22Rv1 (cell line): ENCODE measurements around the gene COG5.

Experiments
- CTCF ChIP-seq: fragments of 450-650 bp; IDR thresholded peaks from 2 replicates; pipeline ENCODE4 v1.5.1; 2017; ENCODE audit warnings: mild to moderate bottlenecking
- ZFX ChIP-seq: fragments of 450-650 bp; IDR thresholded peaks from 2 replicates; pipeline ENCODE4 v1.6.1; 2017; ENCODE audit warnings: antibody characterized with exemption, borderline replicate concordance

- TF ChIP-seq CTCF, result no peak
- no peak for TF ChIP-seq ZFX
Measured at GRCh38 chr7:107435749-107436148, 128.0 kb downstream of the COG5 start.
